Activated CD8-positive, alpha-beta memory T cell treated with anti-CD3 and anti-CD28 coated beads for 48 hours (primary cell): ENCODE data around the gene TENM3.
"Not testable (repeated sequence)": the region's sequence is repeated elsewhere in the genome, so short reads cannot be mapped to it uniquely, and the experiment has no call there.

Experiments
- DNase-seq, 3 experiments: peaks; one replicate each; pipeline ENCODE4 v3.0.0-alpha.2; 2020; ENCODE audit warnings: low read depth in 2 of 3, low spot score in 2 of 3

The TENM3 gene

DNA sequence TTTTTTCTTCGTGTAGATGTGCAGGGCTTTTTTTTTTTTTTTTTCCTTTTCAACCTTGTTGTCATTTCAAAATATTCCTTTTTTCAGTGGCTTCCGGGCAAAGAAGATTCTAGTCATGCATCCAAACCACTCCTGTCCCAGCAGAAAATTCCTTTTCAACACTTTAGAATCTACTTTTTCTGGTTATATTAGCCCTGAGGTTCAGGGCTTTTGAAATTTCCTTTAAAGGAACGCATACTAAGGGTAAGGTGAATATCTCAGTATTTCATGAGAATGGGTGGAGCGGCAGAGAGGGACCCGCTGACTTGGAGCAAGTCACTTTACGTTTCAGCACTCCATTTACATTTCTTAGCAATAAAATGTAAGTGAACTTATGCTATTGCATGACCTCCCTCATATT is 15.6 kb upstream of the TENM3 start:
- no peak for DNase-seq

DNA sequence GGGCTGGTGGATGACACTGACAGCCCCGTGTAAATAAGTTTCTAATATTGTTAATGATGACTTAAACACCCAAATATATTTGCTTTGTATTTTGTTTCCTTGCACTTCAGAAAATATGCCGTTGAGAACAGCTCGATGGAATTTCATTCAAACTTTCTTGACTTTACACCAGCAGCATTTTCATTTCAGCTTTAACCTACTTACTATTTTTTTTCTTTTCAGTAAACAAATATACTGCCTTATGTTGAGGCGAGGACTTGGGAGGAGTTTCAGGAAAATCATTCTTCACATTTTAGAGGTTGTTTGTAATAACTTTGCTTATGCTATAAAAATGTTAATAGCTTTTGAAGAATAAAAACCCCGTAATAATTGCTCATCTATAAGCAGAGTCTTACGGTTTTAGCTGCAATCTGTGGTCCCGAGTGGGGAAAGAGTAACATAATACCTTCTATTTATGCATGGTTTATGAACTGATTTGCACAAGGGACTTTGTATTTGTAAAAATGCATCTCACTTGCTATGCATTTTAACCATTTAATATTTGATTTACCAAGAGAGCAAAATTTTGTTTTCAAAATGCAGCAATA is 14.1 kb upstream of the TENM3 start:
- DNase-seq = no peak

DNA sequence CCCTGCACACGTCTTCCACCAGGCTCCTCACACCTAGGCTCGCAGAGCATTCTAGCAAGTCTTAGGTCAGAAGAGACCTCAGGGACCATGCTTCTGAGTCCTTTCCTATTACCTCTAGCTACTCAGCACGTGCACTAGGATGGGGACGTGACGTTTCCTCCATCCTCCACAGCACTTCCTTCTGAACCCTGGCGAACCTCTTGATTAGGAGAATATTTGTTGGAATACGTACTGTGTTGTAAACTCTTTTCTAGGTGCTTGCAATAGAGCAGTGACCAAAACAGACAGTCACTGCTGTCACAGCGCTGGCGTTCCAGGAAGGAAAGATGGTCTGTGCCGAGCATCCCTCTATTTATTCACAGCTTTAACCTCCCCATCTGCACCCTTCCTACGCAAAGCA is 12.9 kb upstream of the TENM3 start:
- no peak for DNase-seq

GRCh38 chr4:182231080-182231479 is 12.1 kb upstream of the TENM3 start:
- no peak for DNase-seq

GRCh38 chr4:182231496-182231895 is 11.7 kb upstream of the TENM3 start:
- no peak for DNase-seq

- DNase-seq = no peak
These were observed 9.7 kb upstream of the TENM3 start for GRCh38 chr4:182233310-182234090.

DNA sequence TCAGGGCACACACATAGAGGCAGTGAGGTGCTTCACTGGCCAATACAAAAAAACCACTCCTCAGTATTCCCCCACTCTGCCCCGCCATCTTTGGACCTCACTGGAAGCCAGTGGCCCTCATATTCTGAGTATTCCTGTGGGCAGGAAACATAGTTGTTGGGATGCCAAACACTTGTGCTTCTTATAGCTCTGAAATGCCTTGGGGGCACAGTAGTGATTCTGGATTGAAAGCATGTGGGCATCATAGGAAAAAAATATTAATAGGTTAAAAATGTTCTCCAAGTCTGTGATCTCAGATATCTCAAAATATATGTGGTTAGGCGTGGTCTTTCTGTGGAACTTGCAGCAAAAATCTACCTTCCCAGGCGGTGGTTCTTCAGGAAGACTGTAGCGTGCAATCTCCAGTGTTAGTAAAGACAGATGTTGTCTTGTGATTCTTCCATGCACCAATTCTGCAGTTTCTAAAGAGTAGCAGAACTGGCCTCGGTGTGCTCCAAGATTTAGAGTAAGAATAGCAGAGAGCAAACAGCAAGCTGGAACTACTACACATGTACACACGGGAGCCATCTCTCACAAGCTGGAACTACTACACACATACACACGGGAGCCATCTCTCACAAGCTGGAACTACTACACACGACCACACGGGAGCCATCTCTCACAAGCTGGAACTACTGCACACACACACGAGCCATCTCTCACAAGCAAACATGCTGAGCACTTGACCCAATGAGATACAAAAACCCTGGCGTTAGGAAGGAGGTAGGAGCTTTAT is 8.0 kb upstream of the TENM3 start:
- no peak for DNase-seq

DNA sequence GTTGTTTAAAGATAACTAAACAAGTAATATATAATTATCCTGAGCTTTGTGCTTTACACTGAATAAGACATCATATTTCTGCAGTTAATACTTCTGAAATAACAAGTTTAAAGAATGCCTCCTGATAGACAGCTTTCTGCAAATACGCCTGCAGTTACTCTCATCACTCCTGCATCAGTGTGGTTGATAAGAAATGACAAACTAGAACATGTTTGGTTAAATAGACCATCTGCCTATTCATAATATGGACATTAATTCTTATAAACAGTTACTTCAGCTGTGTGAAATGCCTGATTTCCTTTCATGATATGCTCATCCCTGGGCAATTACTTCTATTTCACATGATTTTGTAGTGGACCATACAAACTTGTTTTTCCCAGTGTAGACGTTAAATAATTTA is 7.0 kb upstream of the TENM3 start:
- DNase-seq = no peak

GRCh38 chr4:182237010-182237409 is 6.2 kb upstream of the TENM3 start:
- DNase-seq = not testable (repeated sequence)

GRCh38 chr4:182238355-182238931 is 4.8 kb upstream of the TENM3 start:
- no peak for DNase-seq

DNA sequence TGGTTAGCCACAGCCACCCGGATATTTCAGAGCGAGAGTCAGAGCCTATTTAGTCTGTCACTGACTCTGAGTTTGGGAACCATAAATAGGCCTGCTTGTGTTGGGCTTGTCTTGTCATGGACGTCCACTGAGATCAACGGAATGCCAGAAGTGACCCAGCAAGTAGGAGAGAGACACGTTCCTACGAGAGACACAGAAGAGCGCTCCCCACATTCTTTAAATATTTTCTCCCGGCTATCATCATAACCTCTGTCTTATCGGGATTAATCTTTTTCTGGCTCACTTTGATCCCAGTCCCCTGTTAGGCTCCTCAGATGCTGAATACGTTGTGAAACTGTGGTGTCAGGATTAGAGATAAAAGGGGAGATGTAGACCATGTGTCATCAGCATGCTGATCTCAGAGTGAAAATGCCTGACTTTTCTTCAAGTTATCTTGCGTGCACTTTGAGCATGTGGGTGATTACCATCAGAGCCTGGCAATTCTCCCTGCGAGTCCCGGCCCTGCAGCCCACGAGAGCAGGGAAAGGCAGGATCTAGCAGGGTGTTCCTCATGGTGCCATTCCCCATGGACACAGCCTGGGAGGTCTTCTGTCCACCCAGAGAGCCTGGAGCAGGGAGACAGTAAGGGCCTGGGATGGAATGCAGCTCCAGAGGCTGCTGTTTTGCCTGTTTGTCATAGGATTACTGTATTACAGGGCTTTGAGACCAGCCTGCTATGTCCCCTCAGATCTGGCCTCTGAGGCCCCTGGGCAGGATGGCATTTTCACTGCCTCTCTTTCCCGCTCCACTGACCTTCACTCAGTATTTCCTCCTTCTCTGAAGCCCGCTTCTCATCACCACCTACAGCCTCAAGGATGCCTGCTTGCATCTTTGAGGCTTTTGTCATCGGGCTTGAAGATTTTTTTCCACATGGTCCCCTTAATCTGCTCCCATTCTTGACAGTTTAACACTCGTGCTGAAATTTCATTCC is 2.8 kb upstream of the TENM3 start:
- no peak for DNase-seq

DNA sequence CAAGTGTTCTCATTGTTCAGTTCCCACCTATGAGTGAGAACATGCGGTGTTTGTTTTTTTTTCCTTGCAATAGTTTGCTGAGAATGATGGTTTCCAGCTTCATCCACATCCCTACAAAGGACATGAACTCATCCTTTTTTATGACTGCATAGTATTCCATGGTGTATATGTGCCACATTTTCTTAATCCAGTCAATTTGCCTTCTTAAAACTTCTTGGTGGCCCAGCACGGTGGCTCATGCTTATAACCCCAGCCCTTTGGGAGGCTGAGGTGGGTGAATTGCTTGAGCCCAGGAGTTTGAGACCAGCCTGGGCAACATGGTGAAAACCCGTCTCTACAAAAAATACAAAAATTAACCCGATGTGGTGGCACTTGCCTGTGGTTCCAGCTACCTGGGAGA is 942 bp upstream of the TENM3 start:
- not testable (repeated sequence) for DNase-seq

- DNase-seq = no peak
These were observed 415 bp upstream of the TENM3 start for GRCh38 chr4:182242787-182243186.

- DNase-seq = no peak
These were observed 1.8 kb downstream of the TENM3 start for GRCh38 chr4:182245041-182245440.

DNA sequence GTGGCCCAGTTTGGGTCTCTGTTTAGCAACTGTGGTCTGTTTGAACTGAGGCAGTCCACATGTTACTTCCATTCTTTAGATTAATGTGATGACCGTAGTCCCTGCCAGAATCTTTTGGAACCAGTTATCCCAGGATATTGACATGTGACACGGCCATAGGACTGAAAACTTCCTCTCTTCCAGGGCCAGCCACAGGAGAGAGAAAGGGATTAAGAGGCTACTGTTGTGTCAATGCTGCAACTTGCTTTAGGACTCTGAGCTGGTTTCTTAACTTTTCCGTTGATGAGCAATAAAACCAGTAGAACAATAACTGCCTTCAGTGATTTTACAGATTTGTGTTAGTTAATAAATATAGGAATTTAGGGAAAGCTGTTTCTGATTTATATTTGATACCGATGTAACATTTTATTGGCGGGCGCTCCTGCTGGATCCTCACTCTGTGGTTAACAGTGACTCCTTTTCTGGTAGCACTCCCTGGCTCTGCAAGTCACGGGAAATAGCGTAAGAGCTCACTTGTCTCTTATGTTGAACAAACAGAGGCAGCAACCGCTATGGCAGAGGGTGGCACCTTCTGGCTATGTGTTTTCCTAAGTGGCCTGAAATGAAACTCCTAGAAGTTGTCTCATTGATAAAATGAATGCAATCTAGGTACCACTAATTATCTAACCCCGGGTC is 2.5 kb downstream of the TENM3 start:
- DNase-seq = no peak

DNA sequence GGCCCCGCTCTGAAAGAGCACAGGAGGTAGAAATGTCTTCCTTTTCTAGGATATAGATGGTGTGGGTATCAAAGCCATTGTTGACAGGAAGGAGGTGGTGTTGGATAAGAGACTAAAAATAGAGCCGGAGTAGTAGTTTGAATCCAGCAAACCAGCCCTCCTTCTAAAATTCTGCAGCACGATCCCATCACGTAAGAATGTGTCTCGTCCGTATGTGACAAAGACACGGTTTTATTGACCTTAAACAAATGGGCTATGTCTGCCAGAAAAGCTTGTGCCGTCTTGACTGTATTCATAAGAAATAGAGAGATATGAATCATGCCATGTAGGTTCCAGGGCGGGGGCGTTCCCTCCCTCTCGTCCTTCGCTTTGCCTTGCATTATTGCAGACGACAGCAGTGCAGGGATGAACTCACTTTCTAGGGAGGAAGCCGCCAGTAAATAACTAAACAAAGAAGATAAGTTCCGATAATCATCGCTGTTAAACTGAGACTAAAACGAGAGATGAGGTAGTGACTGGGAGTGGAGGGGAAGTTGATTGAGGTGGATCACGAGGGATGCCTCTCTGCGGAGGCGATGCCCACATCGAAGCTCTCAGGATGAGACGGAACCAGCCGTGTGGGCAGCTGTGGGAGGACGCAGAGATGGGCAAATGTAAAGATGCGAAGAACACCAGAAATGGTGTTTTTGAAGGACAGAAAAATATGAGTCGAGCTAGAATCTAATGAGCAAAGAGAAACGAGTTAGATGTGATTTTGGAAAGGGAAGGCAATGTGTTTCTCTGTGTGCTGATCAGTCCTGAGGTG is 3.4 kb downstream of the TENM3 start:
- DNase-seq = no peak

DNA sequence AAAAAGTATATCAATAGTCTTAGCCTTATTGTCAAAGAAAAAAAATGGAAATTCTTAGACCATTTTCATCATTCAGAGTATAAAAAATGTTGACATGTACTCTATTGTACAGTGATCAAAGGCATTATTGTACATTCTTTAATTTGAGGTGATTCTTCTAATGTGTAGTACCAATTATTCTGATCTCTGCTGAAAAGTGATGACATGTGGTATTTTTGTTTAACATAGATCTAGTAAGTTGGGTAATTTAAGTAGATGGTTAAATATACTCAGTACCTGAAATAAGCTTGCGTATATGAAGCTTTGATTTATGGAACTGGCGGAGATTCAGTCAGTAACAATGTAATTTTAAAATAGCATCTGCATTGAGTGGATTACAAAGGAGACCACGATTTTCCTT is 5.1 kb downstream of the TENM3 start:
- no peak for DNase-seq

GRCh38 chr4:182250446-182250845 is 7.2 kb downstream of the TENM3 start:
- DNase-seq = no peak

- DNase-seq = no peak
These were observed 7.9 kb downstream of the TENM3 start for GRCh38 chr4:182251116-182251515.
